Glutamatergic neuron (in vitro differentiated cells): ENCODE results near the gene TSR1. TPM values are rescaled to one million over a fixed set of nuclear protein-coding genes. Genes with fewer than 3 reads are reported as not detected.

Experiments
- DNase-seq: peaks from one replicate; pipeline ENCODE4 v3.0.0; 2022
- H3K27ac Mint-ChIP-seq: one replicate; pipeline ENCODE4 v1.8.0; 2020; ENCODE audit warnings: mild to moderate bottlenecking, mixed read lengths, inconsistent platforms; ENCODE audit not compliant: unreplicated experiment
- H3K27me3 Mint-ChIP-seq: one replicate; pipeline ENCODE4 v1.8.0; 2020; ENCODE audit warnings: mild to moderate bottlenecking, moderate library complexity, mixed read lengths, inconsistent platforms; ENCODE audit not compliant: unreplicated experiment
- H3K36me3 Mint-ChIP-seq: one replicate; pipeline ENCODE4 v1.8.0; 2020; ENCODE audit warnings: mild to moderate bottlenecking, mixed read lengths, inconsistent platforms; ENCODE audit not compliant: unreplicated experiment
- H3K4me1 Mint-ChIP-seq: one replicate; pipeline ENCODE4 v1.8.0; 2020; ENCODE audit warnings: mild to moderate bottlenecking, low read depth, mixed read lengths, inconsistent platforms; ENCODE audit not compliant: unreplicated experiment
- H3K4me3 Mint-ChIP-seq: one replicate; pipeline ENCODE4 v1.8.0; 2020; ENCODE audit warnings: mild to moderate bottlenecking, mixed read lengths, inconsistent platforms; ENCODE audit not compliant: unreplicated experiment
- H3K9me3 Mint-ChIP-seq: one replicate; pipeline ENCODE4 v1.8.0; 2020; ENCODE audit warnings: mild to moderate bottlenecking, moderate library complexity, mixed read lengths, inconsistent platforms; ENCODE audit not compliant: unreplicated experiment
- CTCF ChIP-seq: fragments of 200-600 bp; sonication (generic); IDR thresholded peaks from one replicate; pipeline ENCODE4 v1.5.0; 2021; ENCODE audit not compliant: partially characterized antibody, unreplicated experiment
- total RNA-seq: library from RNA; stranded (reverse); fragmentation: NEBNext Ultra II Directional; extraction: Animal tissue kit (Norgen Biotek cat#: 25700); gene quantifications from one replicate; pipeline ENCODE4 v1.2.1, GENCODE V29; 2021; ENCODE audit not compliant: unreplicated experiment

TSR1 gene
- total RNA-seq, 1 donor from 2014 or later, result 25.6 TPM

- Mint-ChIP-seq H3K36me3 (no peaks in the 10 kb centered on the region), H3K4me3 (no peak overlapping the region), H3K27ac (no peak overlapping the region), H3K4me1 (no peaks in the 10 kb centered on the region), H3K27me3 (peaks cover 2% of the 10 kb centered on the region), H3K9me3 (no peaks in the 10 kb centered on the region)
- no peak for DNase-seq
- TF ChIP-seq CTCF, result no peak
Observed at GRCh38 chr17:2275722-2276121, 60.5 kb downstream of the TSR1 start.

DNA sequence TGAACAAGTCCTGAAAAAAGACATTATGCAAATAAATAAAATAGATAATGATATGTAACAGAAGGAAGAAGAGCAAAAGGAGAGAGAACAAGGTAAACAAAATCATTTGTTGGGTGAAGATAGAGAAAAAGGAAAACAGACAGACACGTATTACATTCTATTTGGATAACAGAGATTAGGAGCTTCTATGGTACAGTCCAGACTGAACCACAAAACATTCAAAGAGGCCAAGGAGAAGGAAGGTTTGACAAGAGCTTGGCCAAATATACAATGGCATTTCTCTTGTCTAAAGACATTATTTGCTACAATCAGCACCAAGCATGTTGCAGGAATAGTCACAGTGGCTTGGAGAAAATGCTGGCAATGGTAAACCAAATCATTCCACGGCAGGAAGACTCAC, 61.8 kb downstream of the TSR1 start:
- TF ChIP-seq CTCF, result no peak
- Mint-ChIP-seq H3K36me3 (no peaks in the 10 kb centered on the region), H3K4me3 (no peak overlapping the region)

More for the DNA sequence above, 61.8 kb downstream of the TSR1 start:
- H3K27ac Mint-ChIP-seq, result no peak overlapping the region
- H3K9me3 Mint-ChIP-seq, result no peaks in the 10 kb centered on the region
- no peaks in the 10 kb centered on the region for H3K4me1 Mint-ChIP-seq
- peaks cover 2% of the 10 kb centered on the region for H3K27me3 Mint-ChIP-seq
- DNase-seq, result no peak

Other genes starting within 250 kb of the TSR1 start
- 42.7 TPM for gene SMG6, start 32.7 kb downstream of the TSR1 start, total RNA-seq
- 22.0 TPM for gene SRR, start 32.5 kb downstream of the TSR1 start, total RNA-seq
- gene SGSM2, start 1.0 kb upstream of the TSR1 start, total RNA-seq, result 111 TPM
- 41.0 TPM for gene MNT, start 64.6 kb upstream of the TSR1 start, total RNA-seq
- 22.6 TPM for gene METTL16, start 175.4 kb upstream of the TSR1 start, total RNA-seq